SKM-1 (cell line): ENCODE data around the gene SLC28A2.
"Not testable (repeated sequence)": the region's sequence is repeated elsewhere in the genome, so short reads cannot be mapped to it uniquely, and the experiment has no call there.

ENCODE experiments used
- DNase-seq: peaks from one replicate; lab custom pipeline; 2025; ENCODE audit not compliant: unreplicated experiment; lab: John Stamatoyannopoulos, UW

The SLC28A2 gene

GRCh38 chr15:45259796-45260195 lies 7.8 kb downstream of the SLC28A2 start:
- no peak for DNase-seq

DNA sequence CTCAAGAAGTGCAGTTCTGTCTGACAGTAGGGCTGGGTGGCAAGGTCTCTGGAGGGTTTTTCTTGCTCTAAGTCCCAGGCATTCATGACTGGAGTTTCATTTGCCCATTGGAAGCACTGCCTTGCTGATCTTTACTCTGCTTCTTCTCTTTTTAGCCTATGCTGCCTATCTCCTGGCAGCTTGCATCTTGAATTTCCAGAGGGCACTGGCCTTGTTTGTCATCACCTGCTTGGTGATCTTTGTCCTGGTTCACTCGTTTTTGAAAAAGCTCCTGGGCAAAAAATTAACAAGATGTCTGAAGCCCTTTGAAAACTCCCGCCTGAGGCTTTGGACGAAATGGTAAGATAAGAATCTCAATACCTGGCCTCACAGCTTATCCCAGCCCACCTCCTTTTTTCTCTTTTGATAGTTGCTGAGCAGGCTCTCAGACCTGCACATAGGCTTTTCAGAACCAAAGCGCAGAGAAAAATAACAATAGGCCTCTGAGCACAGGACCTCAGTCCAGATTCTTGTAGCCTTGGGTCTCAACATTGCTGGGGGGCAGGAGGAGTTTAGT lies 10.9 kb downstream of the SLC28A2 start:
- DNase-seq, result no peak

- no peak for DNase-seq
Observed at GRCh38 chr15:45263854-45264253, 11.8 kb downstream of the SLC28A2 start.

DNA sequence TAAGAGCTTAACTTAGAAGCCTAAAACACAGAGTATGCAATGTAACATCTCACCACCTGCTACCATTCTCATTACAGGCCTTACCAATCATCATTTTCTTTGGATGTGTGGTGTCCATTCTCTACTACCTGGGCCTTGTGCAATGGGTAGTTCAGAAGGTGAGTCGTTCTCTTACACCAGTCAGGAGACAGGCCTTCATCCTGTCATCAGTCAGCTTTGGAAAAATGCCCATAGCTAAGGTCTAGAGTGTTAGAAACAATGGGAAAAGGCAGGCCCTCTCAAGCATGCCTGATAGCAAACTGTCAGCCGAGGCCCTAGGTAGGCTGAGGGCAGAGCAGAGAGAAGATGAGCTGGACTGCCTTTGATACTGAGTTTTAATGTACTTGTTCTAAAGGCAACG lies 13.5 kb downstream of the SLC28A2 start:
- no peak for DNase-seq

- DNase-seq, result no peak
Observed at GRCh38 chr15:45268135-45268534, 16.1 kb downstream of the SLC28A2 start.

DNA sequence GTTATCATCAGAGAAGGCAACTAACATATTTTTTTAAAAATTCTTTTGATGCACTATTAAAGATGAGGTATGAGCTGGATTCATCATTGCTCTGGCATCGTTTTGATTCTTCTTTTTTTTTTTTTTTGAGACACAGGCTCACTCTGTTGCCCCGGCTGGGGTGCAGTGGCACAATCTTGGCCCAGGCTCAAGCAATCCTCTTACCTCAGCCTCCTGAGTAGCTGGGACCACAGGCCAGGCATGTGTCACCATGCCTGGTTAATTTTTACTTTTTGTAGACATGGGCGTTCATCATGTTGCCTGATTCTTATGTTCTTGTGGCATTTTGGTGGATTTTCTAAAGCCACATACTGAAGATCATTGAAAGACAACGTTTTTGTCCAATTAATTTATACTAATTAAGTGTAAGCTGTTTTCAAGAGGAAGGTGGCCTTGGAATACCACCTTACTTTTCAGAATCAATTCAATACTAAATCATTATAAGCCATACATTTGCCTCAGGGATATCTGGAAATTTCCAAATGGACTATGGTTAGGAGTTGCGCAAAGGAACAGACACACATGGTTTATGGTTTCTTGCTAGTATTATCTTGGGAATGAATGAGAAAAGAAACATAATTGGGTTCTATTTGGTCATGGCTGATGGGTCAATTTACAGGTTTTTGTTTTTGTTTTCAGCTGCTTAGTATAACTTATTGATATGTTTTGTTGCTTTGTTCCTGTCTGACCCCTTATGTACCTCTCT lies 22.8 kb downstream of the SLC28A2 start:
- no peak for DNase-seq

- DNase-seq, result peak; percentile 18
Observed at GRCh38 chr15:45276831-45277230, 24.8 kb downstream of the SLC28A2 start.

DNA sequence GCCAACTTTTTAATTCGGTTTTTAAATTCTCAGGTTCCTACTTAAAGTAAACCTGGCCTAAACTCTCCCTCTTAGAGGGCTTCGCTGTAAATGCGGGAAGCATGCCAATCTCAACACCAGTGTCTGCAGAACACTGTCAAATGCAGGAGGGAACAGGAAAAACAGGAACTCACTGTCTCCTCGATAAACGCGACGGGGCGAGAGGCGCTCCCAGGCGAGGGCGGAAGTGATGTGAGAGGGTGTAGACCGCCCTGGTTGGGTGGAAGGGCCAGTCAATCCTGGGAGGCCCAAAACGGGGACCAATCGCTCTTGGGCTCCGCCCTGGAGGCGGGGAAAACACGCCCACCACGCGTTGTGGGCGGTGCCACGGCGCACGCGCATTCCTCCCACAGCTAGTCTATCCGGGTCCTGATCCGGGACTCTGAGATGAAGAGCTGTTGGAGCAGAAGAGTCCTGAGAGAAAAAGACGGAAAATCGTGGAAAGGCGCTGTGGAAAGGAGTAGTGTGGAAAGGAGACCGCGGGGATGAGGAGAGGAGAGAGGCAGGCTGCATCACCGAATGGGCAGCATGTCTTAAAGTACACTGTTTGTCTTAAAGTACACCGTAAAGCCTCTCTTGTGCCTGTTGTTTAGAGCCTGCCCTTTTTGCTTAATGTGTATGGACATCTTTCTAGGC lies 27.1 kb downstream of the SLC28A2 start:
- DNase-seq, result peak; percentile 94

DNA sequence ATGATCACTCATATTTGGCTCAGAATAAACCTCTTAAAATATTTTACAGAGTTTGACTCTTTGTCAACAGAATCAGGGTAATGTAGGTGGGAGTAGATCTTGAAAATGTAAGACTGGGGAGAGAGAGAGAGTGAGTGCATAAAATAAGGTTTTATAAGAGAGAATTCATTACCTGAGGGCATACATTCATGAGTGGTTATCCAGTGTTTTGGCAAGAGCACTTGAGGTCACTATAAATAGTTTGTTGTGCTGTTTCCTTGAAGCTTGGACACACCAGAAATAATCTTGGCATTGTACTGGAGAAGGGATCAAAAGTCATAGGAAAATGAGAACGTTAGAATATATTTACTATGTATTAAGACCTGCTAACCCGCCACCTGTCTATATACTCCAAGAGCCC lies 33.4 kb downstream of the SLC28A2 start:
- DNase-seq, result no peak

DNA sequence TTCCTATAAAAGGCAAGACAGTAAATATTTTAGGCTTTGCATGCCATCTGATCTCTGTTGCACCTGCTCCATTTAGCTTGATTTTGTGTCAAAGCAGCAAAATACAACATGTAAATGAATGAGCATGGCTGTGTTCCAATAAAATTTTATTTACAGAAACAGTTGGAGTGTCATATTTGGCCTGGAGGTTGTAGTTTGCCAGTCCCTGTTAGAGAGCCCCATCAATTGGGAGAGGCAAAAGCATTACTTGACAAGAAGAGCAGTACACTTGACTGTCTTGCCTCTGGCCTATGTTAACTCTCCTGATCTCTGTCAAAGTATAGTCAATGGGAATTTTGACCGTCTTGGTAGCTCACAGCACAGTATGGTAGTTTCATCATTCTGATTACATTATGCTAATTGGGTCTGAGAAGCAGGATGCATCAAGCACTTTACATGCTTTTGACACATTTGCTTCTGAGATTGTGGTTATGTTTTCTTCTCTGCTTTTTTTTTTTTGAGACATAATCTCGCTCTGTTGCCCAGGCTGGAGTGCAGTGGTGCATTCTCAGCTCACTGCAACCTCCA lies 35.4 kb downstream of the SLC28A2 start:
- DNase-seq, result no peak

DNA sequence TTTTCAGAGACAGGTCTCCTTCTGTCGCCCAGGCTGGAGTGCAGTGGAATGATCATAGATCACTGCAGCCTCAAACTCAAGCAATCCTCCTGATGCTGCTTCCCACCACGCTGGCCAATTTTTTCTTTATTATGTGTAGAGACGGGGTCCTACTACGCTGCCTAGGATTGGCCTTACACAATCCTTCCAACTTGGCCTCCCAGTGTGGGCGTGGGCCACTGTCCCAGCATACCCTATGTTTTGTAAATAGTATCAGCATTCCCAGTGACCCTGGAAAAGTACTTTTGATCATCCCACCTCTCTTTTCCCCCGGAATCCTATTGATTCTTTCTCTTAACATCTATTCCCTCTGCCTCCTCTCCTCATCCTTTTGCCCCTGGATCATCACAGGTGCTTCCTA lies 36.9 kb downstream of the SLC28A2 start:
- DNase-seq, result no peak

DNA sequence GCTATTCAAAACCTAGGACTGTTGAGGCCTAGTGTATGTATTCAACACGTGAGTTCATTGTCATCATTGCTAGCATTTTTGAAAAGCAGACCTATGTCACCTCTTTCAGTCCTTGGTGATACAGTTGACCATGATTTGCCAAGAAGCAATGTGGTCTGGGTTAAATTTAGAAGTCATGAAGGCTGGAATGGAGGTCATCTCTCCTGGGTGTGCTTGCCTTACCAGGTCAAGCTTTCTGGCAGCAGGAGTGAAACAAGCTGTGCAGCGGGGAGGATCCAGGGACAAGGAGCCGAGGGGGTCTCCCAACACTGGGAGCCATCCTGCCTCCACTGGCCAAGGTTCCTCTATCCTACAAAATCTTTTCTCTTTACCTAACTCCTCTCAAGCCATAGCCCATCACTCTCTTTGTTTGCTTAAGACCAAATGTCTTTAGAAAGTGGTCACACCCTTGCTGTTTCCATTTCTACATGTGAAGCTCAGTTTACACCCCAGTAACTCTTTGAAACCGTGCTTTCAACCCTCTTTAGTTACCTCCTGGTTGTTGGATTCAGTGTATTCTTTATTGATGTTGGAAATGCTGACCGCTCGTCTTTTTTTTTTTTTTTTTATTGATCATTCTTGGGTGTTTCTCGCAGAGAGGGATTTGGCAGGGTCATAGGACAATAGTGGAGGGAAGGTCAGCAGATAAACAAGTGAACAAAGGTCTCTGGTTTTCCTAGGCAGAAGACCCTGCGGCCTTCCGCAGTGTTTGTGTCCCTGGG lies 40.0 kb downstream of the SLC28A2 start:
- no peak for DNase-seq

DNA sequence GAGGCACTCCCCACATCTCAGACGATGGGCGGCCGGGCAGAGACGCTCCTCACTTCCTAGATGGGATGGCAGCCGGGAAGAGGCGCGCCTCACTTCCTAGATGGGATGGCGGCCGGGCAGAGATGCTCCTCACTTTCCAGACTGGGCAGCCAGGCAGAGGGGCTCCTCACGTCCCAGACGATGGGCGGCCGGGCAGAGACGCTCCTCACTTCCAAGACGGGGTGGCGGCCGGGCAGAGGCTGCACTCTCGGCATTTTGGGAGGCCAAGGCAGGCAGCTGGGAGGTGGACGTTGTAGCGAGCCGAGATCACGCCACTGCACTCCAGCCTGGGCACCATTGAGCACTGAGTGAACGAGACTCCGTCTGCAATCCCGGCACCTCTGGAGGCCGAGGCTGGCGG lies 41.3 kb downstream of the SLC28A2 start:
- not testable (repeated sequence) for DNase-seq

- not testable (repeated sequence) for DNase-seq
Observed at GRCh38 chr15:45298964-45299378, 46.9 kb downstream of the SLC28A2 start.

DNA sequence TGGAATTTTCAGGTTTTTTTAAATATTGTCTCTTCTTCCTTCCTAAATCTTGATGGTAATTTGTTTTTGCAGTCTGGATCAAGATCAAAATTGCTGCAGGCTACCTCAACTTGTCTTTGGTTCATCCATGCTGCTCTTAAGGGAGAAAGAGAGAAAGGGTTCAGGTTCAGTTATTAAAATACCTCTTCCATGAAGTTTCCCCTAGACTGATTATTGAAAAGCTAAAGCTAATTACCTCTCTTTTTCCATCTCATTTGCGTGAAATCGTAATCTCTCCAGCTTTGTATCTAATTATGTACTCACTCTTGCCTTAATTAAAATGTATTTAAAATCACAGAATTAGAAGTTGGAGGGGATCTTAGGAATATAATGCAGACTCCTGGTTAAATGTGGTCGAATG lies 52.7 kb downstream of the SLC28A2 start:
- no peak for DNase-seq

DNA sequence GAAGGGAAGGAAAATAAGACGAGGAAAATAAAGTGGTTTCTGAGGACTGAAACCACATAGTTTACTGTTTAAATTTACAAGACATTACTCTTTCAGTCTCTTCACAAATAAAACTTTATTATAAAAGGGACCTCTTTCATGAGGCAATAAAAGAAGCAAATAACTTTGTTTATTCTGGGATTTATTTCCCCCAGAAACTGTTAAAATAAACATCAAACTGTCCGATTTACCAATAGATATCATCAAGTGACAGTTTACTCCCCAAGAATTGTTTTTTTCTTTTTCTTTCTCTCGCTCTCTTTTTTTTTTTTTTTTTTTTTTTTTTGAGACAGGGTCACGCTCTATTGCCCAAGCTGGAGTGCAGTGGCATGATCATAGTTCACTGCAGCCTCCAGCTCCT lies 54.1 kb downstream of the SLC28A2 start:
- no peak for DNase-seq

DNA sequence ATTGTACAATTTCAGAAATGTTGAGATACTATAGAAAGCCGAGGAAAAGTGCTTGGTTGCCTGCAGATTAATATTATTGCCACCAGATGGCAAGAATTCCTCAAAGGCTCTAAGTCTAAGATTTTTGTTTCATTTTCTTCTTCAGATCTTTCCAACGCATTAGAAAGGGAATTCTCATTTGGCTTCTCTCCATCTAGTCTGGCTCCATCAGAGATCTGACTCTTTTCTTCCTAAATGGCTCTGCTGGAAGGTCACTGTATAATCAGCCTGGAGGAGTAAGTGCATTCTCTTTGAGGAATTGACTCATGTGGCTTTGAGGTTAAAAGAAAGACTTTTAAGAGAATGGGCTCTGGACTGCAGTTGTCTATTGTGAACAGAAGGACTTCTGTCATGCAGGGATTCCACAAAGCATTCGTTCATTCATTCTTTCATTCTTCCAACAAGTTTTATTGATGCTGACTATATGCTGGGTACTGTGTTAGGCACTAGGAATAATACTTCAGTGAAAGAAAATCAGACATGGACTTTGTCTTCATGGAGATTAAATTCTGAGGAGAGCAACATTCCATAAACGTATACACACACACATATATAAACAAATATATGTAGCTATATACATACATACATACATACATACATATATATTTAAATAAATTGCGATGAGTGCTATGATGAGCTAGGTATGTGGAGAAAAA lies 55.3 kb downstream of the SLC28A2 start:
- no peak for DNase-seq

- DNase-seq, result not testable (repeated sequence)
Observed at GRCh38 chr15:45314117-45314516, 62.1 kb downstream of the SLC28A2 start.

DNA sequence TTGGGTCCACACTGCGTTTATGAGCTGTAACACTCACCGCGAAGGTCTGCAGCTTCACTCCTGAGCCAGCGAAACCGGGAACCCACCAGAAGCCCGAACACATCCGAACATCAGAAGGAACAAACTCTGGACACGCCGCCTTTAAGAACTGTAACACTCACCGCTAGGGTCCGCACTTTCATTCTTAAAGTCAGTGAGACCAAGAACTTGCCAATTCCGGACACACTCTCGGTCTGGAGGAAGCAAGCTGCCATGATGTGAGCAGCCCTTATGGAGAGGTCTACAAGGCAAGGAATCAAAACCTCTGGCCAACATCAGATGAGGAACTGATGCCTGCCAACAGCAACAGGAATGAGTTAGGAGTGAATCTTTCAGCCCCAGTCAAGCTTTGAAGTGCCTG lies 62.9 kb downstream of the SLC28A2 start:
- DNase-seq, result no peak

GRCh38 chr15:45319472-45320214 lies 67.6 kb downstream of the SLC28A2 start:
- DNase-seq, result no peak
